DMS114 treated with DMSO at 0.1 percent for 48 hours (cell line): ENCODE measurements around the gene CYBRD1.
"Not testable (repeated sequence)": the region's sequence is repeated elsewhere in the genome, so short reads cannot be mapped to it uniquely, and the experiment has no call there.

ENCODE experiments used
- DNase-seq: peaks from one replicate; lab custom pipeline; 2025; ENCODE audit not compliant: unreplicated experiment; lab: John Stamatoyannopoulos, UW

Gene CYBRD1

DNA sequence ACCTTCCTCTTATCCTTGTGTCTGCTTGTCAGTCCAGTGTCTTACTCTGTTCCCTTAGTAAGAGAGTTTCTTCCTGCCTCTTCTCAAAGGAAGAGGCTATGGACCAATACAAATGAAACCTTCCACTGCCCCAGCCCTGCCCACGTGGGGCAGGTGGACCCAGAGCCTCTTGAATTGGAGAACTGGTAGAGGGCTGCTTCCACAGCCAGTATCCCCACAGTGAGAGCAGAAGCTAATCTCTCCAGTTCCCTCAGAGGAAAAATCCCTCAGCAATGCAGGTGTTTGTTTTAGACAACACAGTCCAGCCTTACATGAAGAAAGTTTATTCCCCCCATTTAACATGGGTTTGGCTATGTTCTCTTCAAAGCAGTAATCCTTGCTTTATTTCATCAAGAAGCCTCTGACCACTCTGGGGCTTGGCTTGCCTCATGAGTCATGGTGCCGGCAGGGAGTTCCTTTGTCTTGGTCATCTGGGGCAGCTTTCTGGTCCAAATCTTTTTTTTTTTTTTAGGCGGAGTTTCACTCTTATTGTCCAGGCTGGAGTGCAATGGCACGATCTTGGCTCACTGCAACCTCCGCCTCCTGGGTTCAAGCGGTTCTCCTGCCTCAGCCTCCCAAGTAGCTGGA, 6.5 kb upstream of the CYBRD1 start:
- DNase-seq, result no peak

DNA sequence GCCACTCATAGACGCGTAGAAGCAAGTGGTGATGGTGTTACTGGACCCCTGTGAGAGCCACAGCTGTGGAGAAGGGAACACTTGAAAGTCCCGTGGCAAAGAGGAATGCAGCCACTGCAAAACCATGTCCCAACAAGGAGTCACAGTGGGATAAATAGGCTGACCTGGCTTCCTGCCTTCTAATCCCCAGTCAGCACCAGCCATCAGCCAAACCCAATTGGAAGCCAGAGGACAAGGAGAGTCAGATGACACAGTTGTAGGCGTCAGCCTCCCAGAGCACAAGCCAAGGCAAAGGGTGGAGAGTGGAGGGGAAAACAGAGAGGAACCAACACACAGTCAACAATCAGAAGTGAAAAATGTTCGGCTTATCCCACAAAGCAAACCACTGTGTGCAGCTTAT, 5.5 kb upstream of the CYBRD1 start:
- DNase-seq, result no peak

DNA sequence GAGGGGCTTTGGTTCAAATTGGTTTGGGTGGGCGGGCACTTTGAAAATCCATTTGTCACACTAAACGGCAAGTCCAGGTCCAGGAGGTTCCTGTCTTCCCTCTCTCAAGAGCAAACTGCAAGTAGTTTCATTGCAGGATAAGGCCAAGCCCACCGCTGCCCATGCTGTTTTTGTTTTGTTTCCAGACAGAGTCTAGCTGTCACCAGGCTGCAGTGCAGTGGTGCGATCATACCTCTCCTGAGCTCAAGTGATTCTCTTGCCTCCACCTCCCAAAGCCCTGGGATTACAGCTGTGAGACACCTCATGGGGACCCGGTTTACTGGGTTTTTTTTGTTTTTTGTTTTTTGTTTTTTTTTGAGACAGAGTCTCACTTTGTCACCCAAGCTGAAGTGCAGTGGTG, 1.8 kb upstream of the CYBRD1 start:
- DNase-seq, result no peak

DNA sequence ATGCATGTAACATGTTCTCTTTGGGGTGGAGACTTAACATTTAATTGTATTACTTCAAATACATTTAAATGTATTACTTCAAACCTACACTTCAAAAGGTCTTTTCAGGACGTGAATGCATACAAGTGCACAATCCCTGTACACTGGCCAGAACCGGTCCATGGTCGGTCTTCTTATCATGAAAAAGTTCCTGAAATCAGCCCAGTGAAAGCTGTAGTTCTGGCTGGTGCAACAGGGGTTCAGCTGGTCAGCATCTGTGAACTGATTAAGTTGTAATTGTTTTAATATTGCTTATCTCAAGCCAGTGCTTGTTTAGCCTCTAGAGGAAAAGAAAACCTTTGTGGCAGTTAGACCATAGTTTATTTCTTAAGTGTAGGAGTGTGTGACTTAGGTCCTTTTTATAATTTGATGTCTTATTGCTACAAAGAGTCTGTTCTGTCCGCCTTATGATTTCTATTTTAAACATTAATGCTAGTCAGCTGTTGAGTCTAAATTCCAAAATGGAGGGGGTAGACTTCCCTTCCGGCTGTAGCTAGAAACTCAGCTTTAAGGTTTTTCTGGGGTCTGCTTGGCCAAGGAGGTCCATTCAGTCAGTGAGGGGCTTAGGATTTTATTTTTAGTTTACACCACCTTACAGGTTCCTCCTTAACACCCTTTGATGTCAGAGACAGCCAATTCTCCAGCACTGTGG, 768 bp upstream of the CYBRD1 start:
- no peak for DNase-seq

DNA sequence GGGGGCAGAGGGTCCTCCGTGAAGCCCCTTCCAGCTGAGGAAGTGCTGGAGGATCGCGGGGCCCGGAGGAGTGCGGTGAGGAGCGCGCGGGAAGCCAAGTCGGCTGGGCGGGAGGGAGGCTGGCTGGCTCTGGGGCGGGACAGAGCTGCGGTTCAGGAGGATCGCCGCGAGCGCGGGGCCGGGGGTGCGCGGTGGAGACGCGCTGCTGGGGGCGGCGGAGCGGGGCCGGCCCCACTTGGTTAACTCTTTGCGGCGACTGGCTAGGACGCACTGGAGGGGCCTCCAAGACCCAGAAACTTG, 464 bp downstream of the CYBRD1 start:
- DNase-seq, result no peak

DNA sequence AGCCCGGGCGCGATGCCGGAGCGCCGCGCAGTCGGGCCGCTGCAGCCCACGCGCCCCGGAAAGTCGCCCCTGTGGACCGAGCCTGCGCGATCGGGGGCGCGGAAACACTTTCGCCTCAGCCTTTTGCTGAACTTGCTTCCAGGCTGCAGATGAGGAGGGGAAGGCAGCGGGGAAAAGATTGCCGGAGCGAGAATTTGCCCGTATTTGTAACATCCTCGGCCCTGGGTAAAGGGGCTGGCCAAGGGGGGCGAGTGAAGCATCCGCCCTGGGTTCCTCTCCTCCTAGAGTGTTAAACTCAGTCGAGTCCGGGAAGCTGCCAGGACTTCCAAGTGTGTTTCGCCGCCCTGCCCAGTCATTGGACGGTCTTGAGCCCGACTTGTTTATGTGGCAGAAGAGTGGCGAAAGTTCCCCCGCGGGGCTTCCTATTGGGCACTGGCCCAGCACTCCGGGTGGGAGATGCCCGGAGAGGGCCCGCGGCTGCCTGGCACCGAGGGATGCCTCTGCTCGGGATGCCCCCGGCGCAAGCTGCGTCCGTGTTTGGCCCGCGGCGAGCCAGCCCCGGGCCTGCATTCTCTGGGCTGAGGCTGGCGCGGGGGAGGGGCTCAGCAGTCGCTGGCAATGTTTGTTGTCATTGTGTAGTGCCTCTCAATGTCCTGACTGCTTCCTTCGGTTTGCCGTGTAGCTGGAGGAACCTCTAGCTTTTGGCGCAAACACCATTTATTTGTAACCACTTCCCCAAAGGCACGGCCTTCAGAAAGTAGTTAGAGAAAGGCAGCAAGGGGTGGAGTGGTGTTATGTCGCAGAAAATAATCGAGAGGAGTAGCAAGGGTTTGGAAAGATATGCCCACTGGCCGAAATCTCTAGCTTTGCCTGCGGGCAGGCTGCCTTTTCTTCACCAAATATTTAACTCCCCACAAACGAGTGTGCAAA, 1.1 kb downstream of the CYBRD1 start:
- DNase-seq, result peak; percentile 39

DNA sequence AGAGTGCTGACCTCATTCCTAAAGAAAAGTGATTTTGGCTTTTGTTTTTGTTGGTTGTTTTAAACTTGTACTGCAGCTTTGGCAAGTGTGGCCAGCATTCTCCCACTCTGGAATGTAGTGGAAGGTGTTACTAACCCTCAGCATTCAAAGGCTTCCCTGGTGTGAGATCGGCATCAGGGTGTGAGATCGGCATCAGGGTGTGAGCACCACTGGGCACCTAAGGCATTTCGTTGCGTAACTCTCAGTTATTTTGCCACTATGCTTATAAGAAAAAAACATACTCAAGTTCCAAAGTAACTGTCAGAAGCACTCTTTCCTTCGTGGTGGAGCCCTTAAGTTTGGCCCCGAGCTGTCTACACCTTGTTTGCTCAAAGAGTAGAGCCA, 1.7 kb downstream of the CYBRD1 start:
- no peak for DNase-seq

DNA sequence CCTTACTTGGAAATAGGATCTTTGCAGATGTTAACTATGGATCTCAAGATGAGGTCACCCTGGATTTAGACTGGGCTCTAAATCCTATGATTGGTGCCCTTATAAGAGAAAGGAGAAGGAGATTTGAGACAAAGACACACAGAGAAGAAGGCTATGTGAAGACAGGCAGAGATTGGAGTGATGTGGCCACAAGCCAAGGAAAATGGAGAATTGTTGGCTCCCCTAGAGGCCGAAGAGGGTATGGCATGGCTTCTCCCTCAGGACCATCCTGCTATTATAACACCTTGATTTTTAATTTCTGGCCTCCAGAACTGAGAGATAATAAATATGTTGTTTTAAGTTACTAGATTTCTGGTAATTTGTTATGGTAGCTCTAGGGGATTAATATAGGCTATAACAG, 7.6 kb downstream of the CYBRD1 start:
- no peak for DNase-seq

DNA sequence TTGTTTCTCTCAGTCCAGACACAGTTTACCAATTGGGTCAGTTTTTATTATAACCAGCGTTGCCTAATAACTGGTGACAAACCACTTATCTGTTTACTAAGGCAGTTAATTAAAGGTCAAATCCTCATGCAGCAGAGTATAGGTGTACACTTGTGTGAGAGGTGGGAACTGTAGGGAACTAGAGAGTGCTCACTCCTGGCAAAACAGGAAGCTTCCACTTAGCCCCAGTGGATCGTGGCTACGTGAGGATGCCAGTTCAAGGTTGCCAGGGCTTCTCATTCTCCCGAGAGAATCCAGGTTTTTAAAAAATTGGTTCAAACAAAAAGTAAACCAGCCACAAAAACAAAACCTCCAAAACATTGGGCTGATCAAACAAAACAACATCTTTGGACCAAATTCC, 8.1 kb downstream of the CYBRD1 start:
- DNase-seq, result no peak

DNA sequence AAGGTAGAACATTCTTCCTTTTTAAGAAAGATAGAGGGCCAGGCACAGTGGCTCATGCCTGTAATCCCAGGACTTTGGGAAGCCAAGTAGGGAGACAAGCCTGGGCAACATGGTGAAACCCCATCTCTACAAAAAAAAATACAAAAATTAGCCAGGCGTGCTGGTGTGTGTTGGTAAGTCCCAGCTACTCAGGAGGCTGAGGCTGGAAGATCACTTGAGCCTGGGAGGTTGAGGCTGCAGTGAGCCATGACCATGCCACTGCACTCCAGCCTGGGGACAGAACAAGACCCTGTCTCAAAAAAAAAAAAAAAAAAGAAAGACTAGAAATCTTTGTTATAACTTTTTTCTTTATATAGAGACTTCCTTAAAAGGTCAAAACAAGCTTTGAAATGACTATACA, 8.6 kb downstream of the CYBRD1 start:
- DNase-seq, result not testable (repeated sequence)

DNA sequence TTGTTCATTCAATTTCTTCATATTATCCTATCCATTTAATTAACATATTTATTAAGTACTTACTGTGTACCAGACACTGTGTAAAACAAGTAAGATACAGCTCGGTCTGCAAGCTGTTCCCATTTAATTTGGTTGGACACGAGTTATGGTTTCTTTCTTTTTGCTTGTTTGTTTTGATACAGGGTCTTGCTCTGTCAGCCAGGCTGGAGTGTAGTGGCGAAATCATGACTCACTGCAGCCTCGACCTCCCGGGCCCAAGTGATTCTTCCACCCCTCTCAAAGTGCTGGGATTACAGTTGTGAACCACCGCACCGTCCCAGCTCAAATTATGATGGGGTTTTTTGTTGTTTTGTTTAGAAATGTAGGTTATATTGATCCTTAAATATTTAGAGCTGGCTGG, 9.0 kb downstream of the CYBRD1 start:
- DNase-seq, result no peak

DNA sequence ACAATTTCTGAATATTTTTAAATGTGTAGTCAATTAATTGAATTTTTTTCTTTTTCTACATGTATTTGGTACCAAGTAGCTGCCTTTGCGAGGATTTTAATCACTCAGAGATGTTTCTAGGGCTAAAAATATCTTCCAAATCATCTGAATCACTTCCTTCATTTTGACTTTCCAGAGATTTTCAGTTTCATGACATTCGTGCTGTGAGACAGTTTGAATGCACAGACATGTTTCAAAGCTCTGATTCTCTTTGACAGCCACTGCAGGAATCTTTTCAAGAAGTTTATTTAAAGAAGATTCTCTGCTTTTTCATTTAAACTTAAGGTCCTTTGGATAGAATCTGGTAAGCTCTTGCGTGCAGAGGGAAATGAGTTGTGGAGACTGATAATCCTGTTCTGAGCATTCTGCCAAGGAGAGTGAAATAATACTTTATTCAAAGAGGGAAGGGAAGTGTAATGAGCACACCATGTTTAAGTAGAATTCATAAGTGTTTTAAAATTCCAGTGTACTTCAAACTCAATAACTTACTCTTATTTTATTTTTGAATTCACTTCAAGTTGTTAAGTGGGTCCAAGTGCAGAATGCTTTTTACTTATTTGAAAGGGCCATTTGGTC, 9.7 kb downstream of the CYBRD1 start:
- no peak for DNase-seq

DNA sequence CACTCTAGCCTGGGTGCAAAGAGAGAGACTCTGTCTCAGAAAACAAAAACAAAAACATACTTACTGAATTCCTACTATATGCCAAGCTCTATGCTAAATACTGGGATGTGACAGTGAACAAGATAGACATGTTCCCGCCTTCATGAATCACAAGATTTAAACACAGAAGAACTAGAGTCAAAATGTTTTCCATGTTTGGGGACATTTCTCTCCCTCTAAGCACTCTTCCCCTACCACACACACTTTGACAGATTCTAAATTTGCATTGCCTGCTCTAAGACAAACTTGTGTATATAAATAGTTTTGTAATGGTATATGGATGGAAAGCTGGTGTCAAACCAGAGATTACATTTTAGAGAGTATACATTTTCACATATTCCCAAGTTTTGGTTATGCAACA, 11.1 kb downstream of the CYBRD1 start:
- DNase-seq, result no peak

DNA sequence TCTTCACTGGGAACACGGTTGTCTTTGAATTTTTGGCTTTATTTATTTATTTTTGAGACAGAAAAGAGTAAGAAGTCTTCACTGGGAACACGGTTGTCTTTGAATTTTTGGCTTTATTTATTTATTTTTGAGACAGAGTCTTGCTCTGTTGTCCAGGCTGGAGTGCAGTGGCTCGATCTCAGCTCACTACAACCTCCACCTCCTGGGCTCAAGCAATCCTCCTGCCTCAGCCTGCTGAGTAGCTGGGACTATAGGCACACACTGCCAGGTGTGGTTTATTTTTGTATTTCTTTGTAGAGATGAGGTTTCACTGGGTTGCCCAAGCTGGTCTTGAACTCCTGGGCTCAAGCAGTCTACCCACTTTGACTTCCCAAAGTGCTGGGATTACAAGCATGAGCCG, 13.3 kb downstream of the CYBRD1 start:
- not testable (repeated sequence) for DNase-seq

DNA sequence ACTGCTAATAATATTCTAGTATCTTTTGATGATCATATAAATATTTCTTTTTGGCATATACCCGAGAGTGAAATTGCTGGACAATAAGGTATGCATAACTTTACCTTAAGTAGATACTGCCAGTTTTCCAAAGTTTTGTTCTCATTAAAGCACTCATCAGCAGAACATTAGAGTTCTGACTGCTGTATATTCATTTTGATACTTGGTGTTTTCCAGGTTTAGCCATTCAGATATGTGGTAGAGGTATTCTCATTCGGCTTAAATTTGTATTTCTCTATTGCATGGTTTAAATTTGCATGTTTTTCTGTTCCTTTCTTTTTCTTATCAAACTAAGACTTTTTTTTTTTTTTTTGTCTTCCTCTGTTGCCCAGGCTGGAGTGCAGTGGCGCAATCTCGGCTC, 18.2 kb downstream of the CYBRD1 start:
- no peak for DNase-seq

DNA sequence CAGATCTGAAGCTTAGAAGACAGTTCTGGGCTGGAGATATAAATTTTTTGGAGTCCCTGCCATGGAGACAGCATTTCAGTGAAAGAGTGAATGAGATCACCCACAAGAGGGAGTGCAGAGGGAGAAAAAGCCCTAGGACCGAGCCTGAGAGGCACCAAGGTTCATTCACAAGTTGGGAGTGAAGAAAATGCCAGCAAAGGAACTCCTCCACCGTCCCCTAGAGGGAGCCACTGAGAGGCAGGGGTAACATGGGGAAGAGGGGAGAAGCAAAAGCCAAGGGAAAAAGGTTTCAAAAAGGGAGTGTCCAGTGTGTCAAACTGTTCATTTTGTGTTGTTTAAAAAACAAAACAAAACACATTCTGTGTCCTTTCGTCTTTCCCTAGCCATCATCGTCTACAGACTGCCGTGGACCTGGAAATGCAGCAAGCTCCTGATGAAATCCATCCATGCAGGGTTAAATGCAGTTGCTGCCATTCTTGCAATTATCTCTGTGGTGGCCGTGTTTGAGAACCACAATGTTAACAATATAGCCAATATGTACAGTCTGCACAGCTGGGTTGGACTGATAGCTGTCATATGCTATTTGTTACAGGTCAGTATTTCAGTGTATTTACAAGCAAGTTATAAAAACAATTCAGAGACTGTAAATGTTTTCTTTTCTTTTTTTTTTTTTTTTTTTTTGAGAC, 19.1 kb downstream of the CYBRD1 start:
- DNase-seq, result no peak

DNA sequence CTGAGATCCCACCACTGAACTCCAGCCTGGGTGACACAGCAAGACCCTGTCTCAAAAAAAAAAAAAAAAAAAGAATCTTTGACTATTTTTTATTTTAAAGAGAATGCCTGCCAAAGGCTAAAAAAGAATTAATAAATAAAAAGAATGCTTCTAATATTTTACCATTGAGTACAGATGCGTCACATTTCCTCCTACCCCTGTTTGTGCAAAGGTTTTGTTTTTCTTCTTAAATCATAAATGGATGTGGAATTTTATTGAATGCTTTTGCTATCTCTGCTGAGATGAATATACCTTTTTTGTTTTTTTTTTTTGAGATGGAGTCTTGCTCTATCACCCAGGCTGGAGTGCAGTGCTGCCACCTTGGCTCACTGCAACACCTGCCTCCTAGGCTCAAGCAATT, 22.8 kb downstream of the CYBRD1 start:
- DNase-seq, result no peak

DNA sequence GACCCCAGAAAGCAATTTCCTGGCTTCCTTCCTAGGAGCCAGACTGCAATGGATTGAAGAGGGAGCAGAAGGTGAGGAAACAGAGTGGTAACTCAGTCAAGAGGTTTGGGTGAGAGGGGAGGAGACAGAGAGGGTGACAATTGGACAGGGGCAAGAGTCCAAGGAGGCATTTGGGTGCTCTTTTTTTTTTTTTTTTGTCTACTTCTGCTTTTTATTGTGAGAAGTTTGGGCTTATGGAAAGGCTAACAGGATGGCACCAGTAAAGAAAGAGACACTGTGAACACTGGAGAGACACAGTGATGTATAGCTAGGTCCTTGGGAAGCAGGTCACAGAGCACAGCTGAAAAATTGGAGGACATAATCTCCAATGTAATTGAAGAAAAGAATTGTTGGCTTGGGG, 25.0 kb downstream of the CYBRD1 start:
- no peak for DNase-seq

DNA sequence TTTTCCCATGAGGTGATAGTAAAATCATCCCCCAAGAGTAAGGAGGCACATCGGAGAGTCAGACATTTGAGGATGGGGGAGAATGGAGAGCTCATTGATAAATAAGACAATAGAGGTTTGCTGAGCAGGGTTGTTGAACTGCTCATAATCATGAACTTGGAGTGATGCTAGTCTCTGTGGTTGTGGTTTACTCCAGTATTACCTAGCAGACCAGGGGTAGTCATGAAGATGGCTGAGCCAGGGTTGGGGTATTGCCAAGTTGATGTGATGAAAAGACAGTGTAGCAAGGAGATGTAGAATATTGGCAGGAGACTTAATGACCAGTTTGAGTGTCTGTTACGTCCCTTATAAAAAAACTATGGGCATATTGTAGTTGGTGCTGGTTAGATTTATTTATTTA, 25.4 kb downstream of the CYBRD1 start:
- DNase-seq, result no peak

DNA sequence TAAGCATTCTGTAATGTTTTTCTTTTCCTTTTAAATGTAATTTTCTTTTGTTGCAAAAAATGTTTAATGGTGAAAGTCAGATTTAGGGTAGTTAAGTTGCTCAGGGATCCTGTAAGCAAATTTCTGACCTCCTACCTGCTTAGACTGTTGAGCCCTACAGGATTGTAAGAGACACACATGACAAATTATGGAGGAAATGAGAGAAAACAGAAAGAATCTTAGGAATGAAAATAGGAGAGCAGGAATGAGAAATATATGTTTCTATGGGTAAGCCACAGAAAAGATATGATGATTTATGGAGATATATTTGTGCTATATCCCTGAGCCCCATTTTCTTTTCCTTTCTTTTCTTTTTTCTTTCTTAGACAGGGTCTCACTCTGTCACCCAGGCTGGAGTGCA, 28.3 kb downstream of the CYBRD1 start:
- no peak for DNase-seq

DNA sequence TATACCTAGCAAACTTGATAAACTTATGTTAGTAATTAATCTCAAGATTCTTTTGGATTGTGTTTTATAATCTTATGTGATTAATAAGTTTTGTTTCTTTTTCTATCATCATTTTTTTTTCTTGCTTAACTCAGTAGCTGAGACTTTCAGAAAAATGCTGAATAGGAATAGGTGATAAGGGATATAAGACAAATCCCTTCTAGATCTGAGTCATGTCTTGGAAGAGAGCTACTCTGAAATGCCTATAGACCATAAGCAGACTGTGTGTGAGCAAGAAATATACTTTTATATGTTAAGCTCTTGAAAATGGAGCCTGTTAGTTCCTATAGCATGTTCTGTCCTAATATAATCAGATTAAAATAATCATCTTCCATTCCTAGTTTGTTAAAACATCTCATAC, 29.6 kb downstream of the CYBRD1 start:
- no peak for DNase-seq
